ENCODE results near the gene TIFAB.

DNA sequence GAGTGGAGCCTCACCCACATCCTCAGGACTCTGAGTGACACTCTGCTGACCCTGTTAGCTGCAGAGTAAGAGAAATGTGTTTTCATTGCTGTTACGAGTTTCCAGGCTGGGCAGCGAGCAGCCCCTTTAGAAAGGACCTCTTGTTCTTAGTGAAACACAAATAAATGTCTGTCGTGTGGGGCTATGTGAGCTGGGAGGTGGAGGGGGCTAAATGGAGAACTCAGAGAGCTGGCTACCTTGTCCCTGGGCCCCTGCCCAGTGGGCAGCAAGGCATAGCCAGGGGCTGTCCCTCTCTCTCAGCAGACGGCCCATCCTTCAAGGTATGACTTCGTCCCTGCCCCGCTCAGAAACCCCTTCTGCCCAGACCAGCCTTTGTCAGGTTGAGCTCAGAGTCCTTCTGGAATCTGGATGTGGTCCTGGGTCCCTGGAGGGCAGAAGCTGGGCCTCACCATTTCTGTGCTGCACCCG, 15.2 kb downstream of the TIFAB start:
- TF ChIP-seq, protein P1, sequence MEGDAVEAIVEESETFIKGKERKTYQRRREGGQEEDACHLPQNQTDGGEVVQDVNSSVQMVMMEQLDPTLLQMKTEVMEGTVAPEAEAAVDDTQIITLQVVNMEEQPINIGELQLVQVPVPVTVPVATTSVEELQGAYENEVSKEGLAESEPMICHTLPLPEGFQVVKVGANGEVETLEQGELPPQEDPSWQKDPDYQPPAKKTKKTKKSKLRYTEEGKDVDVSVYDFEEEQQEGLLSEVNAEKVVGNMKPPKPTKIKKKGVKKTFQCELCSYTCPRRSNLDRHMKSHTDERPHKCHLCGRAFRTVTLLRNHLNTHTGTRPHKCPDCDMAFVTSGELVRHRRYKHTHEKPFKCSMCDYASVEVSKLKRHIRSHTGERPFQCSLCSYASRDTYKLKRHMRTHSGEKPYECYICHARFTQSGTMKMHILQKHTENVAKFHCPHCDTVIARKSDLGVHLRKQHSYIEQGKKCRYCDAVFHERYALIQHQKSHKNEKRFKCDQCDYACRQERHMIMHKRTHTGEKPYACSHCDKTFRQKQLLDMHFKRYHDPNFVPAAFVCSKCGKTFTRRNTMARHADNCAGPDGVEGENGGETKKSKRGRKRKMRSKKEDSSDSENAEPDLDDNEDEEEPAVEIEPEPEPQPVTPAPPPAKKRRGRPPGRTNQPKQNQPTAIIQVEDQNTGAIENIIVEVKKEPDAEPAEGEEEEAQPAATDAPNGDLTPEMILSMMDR (IDR thresholded peaks at IDR 0.05), result no peak
- TF ChIP-seq EP300 (IDR thresholded peaks at IDR 0.05; ENCODE audit: low read depth) (no peak), POLR2A (IDR thresholded peaks at IDR 0.05) (no peak)

Measured in transverse colon (tissue), 3 donors.